Measurements from ENCODE around the gene C19orf73. TPM values are rescaled to one million over a fixed set of nuclear protein-coding genes. Genes with fewer than 3 reads are reported as not detected.
A peak's percentile ranks its signal among the peaks of the same experiment; 100 is the strongest.

Gene C19orf73
- total and polyA plus RNA-seq, 9 of the 15 experiments (the other 6 are each of a cell fraction or from before 2014, with no cell fraction given): 0.08 to 7.4 (median 1.4) TPM

GRCh38 chr19:49150106-49150943 is 31.4 kb upstream of the C19orf73 start (continued):
- TF ChIP-seq PKNOX1 (IDR thresholded peaks at IDR 0.05): peak; percentile 74
- TF ChIP-seq PYGO2 (tag; IDR thresholded peaks at IDR 0.05): no peak
- TF ChIP-seq TAF7 (tag; IDR thresholded peaks at IDR 0.05): no peak
- no peak for TF ChIP-seq ZNF121 (CRISPR knock-in tag; conservative IDR thresholded peaks at IDR 0.05)
- peak; percentile 66 for TF ChIP-seq MYC (IDR thresholded peaks at IDR 0.05; ENCODE audit: low read depth, low read length)
- no peak for TF ChIP-seq MYC (CRISPR knock-in tag; IDR thresholded peaks at IDR 0.05; ENCODE audit: borderline replicate concordance, low read depth)
- TF ChIP-seq CCAR2 (IDR thresholded peaks at IDR 0.05; ENCODE audit: low read depth, low read length): no peak
- TF ChIP-seq CREB1 (IDR thresholded peaks at IDR 0.05): no peak; the same call in 1 of the 2 replicates
- TF ChIP-seq CREB1 (CRISPR knock-in tag; IDR thresholded peaks at IDR 0.05): 0 out of 2 replicates have a peak, but pooled peaks have one; percentile 12
- TF ChIP-seq TAF15 (IDR thresholded peaks at IDR 0.05; ENCODE audit: low read depth, low read length): no peak
- TF ChIP-seq E2F6 (IDR thresholded peaks at IDR 0.05; ENCODE audit: borderline replicate concordance in 1 of 2, extremely low read depth in 1 of 2, insufficient read depth in 1 of 2, insufficient read length in 1 of 2, low read depth in 1 of 2, low read length in 1 of 2, poor library complexity in 1 of 2, severe bottlenecking in 1 of 2): peak; percentile 30 to 69
- no peak for TF ChIP-seq ZC3H4 (CRISPR knock-in tag; IDR thresholded peaks at IDR 0.05; ENCODE audit: borderline replicate concordance)
- TF ChIP-seq TAF1 (IDR thresholded peaks at IDR 0.05; ENCODE audit: control insufficient read depth, extremely low read depth, insufficient read depth, low read length, severe bottlenecking): peak; percentile 66
- TF ChIP-seq HLTF (IDR thresholded peaks at IDR 0.05): 0 out of 2 replicates have a peak, but pooled peaks have one; percentile 35
- TF ChIP-seq TCF7L2 (IDR thresholded peaks at IDR 0.05; ENCODE audit: low read depth, low read length): peak; percentile 95
- peak; percentile 70 for TF ChIP-seq RBM22 (IDR thresholded peaks at IDR 0.05; ENCODE audit: low read depth, low read length, poor library complexity, severe bottlenecking)
- TF ChIP-seq ZNF143 (CRISPR knock-in tag; IDR thresholded peaks at IDR 0.05): no peak
- no peak for TF ChIP-seq RAD21 (CRISPR knock-in tag; conservative IDR thresholded peaks at IDR 0.05 in 1 of 2, IDR thresholded peaks at IDR 0.05 in 1 of 2)
- TF ChIP-seq ZNF431 (CRISPR knock-in tag; IDR thresholded peaks at IDR 0.05): 0 out of 2 replicates have a peak, but pooled peaks have one; percentile 51
- TF ChIP-seq RFX1 (IDR thresholded peaks at IDR 0.05): no peak
- no peak for TF ChIP-seq PURB (CRISPR knock-in tag; IDR thresholded peaks at IDR 0.05; ENCODE audit: low read depth)
- 0 out of 2 replicates have a peak, but pooled peaks have one; percentile 9 for TF ChIP-seq SMARCA4 (IDR thresholded peaks at IDR 0.05)
- TF ChIP-seq SOX6 (IDR thresholded peaks at IDR 0.05): no peak
- TF ChIP-seq COPS2 (conservative IDR thresholded peaks at IDR 0.05): no peak
- no peak for TF ChIP-seq ZNF232 (CRISPR knock-in tag; IDR thresholded peaks at IDR 0.05)

All from K562 (cell line).